ENCODE results near the gene RSRC1. TPM values are rescaled to one million over a fixed set of nuclear protein-coding genes. Genes with fewer than 3 reads are reported as not detected.
"Not testable (repeated sequence)": the region's sequence is repeated elsewhere in the genome, so short reads cannot be mapped to it uniquely, and the experiment has no call there.

RSRC1 gene
- total RNA-seq, 1 experiment from 2014 or later = 37.9 TPM

GRCh38 chr3:158226429-158226828 is 116.5 kb downstream of the RSRC1 start:
- Histone ChIP-seq H2BK12ac (ENCODE audit: insufficient read length, low read depth, low read length) (no peak overlapping the region), H3K79me1 (ENCODE audit: insufficient read depth, low read depth, low read length, poor library complexity, severe bottlenecking) (no peaks in the 10 kb centered on the region), H3K27me3 (ENCODE audit: insufficient read depth, low read length) (no peaks in the 10 kb centered on the region), H2AK5ac (ENCODE audit: insufficient read length, low read length) (no peak overlapping the region), H3K4me1 (ENCODE audit: insufficient read depth, low read length) (no peaks in the 10 kb centered on the region), H3K14ac (ENCODE audit: insufficient read depth, low read length) (no peak overlapping the region), H2AFZ (ENCODE audit: low read length) (no peak overlapping the region), H3K4me2 (ENCODE audit: insufficient read depth, insufficient read length, low read length) (no peak overlapping the region), H3K27ac (ENCODE audit: insufficient read length, low read depth, low read length) (no peak overlapping the region), H2BK120ac (ENCODE audit: low read depth, low read length, poor library complexity, severe bottlenecking) (no peak overlapping the region), H4K91ac (ENCODE audit: insufficient read length, low read depth, low read length) (no peak overlapping the region), H3K56ac (ENCODE audit: insufficient read length, low read depth, low read length) (no peak overlapping the region), H2BK20ac (ENCODE audit: low read depth, low read length, poor library complexity, severe bottlenecking) (no peak overlapping the region), H3K4ac (ENCODE audit: low read depth, low read length) (no peak overlapping the region), H4K20me1 (ENCODE audit: control insufficient read depth, insufficient read depth, insufficient read length) (no peaks in the 10 kb centered on the region), H3K79me2 (ENCODE audit: insufficient read depth, low read length) (no peaks in the 10 kb centered on the region), H3K9me3 (ENCODE audit: control insufficient read depth, low read depth, low read length) (no peaks in the 10 kb centered on the region), H4K8ac (replicated peaks; ENCODE audit: insufficient read length, low read depth, low read length) (no peak overlapping the region), H3T11ph (ENCODE audit: low read length) (no peak overlapping the region), H3K18ac (ENCODE audit: insufficient read length, low read depth, low read length) (no peak overlapping the region), H3K23ac (ENCODE audit: insufficient read length, low read depth, low read length) (no peak overlapping the region), H2BK5ac (ENCODE audit: insufficient read length, low read length) (no peak overlapping the region), H2BK15ac (ENCODE audit: low read depth, low read length) (no peak overlapping the region), H3K23me2 (ENCODE audit: insufficient read length, low read depth, low read length, poor library complexity, severe bottlenecking) (no peaks in the 10 kb centered on the region), H3K9ac (ENCODE audit: extremely low read depth, insufficient read length, low read length) (no peak overlapping the region), H4K5ac (ENCODE audit: insufficient read length, low read depth, low read length) (no peak overlapping the region)
- Mint-ChIP-seq H3K27ac (no peak overlapping the region), H3K9me3 (no peaks in the 10 kb centered on the region), H3K4me3 (no peak overlapping the region), H3K4me1 (no peaks in the 10 kb centered on the region), H3K36me3 (ENCODE audit: insufficient read depth in 1 of 3, low read depth in 3 of 3) (no peaks in the 10 kb centered on the region), H3K27me3 (ENCODE audit: low read depth) (no peaks in the 10 kb centered on the region)
- no peak for DNase-seq
- TF ChIP-seq CTCF (conservative IDR thresholded peaks at IDR 0.05) = no peak

- H3K27me3 Mint-ChIP-seq (ENCODE audit: low read depth); H3K79me1 ChIP-seq (ENCODE audit: insufficient read depth, low read depth, low read length, poor library complexity, severe bottlenecking); H3K9me3 Mint-ChIP-seq; H3K36me3 Mint-ChIP-seq (ENCODE audit: insufficient read depth in 1 of 3, low read depth in 3 of 3); H3K56ac ChIP-seq (ENCODE audit: insufficient read length, low read depth, low read length); H2AK5ac ChIP-seq (ENCODE audit: insufficient read length, low read length); H3K27ac ChIP-seq (ENCODE audit: insufficient read length, low read depth, low read length); H2BK5ac ChIP-seq (ENCODE audit: insufficient read length, low read length); H2BK15ac ChIP-seq (ENCODE audit: low read depth, low read length); H3T11ph ChIP-seq (ENCODE audit: low read length); H3K27ac Mint-ChIP-seq; H3K23me2 ChIP-seq (ENCODE audit: insufficient read length, low read depth, low read length, poor library complexity, severe bottlenecking); H3K4me3 Mint-ChIP-seq; H4K8ac ChIP-seq (replicated peaks; ENCODE audit: insufficient read length, low read depth, low read length); H3K79me2 ChIP-seq (ENCODE audit: insufficient read depth, low read length); H3K4ac ChIP-seq (ENCODE audit: low read depth, low read length); H3K27me3 ChIP-seq (ENCODE audit: insufficient read depth, low read length); H3K14ac ChIP-seq (ENCODE audit: insufficient read depth, low read length); H2BK20ac ChIP-seq (ENCODE audit: low read depth, low read length, poor library complexity, severe bottlenecking); H3K9ac ChIP-seq (ENCODE audit: extremely low read depth, insufficient read length, low read length); H3K23ac ChIP-seq (ENCODE audit: insufficient read length, low read depth, low read length); DNase-seq; H3K9me3 ChIP-seq (ENCODE audit: control insufficient read depth, low read depth, low read length); H4K20me1 ChIP-seq (ENCODE audit: control insufficient read depth, insufficient read depth, insufficient read length); H3K18ac ChIP-seq (ENCODE audit: insufficient read length, low read depth, low read length); H3K4me1 Mint-ChIP-seq; H2BK120ac ChIP-seq (ENCODE audit: low read depth, low read length, poor library complexity, severe bottlenecking); H2AFZ ChIP-seq (ENCODE audit: low read length); H3K4me1 ChIP-seq (ENCODE audit: insufficient read depth, low read length); H4K91ac ChIP-seq (ENCODE audit: insufficient read length, low read depth, low read length); H4K5ac ChIP-seq (ENCODE audit: insufficient read length, low read depth, low read length); H3K4me2 ChIP-seq (ENCODE audit: insufficient read depth, insufficient read length, low read length); H2BK12ac ChIP-seq (ENCODE audit: insufficient read length, low read depth, low read length): not testable (repeated sequence)
- WGBS (ENCODE audit: extremely low coverage, insufficient read length, low lambda C conversion rate) = no CpG with 5 or more reads among the region's 10 CpGs
Observed at GRCh38 chr3:158228942-158229341, 119.1 kb downstream of the RSRC1 start.
